ENCODE data around the gene CFAP74. TPM values are rescaled to one million over a fixed set of nuclear protein-coding genes. Genes with fewer than 3 reads are reported as not detected.

CFAP74 gene
- total RNA-seq, 2 experiments from 2014 or later, result 0.38 to 0.41 TPM

DNA sequence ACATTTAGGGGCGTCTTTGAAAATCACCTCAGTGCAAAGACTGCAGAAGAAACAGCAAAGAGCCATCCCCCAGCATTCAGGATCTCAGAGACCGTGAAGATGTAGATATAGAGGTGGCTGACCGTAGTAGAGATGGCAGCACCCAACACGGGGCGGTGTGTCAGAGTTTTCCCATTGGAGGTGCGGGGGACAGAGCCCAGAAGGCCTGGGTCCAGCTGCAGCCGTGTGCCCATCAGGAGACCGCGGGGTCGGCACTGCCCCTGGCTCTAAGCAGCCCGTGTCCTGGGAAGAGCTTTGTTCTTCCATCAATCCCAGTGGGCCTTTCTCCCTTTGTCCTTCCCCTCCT lies 16.7 kb upstream of the CFAP74 start:
- Mint-ChIP-seq H3K4me1 (ENCODE audit: low read depth) (peaks cover 2% of the 10 kb centered on the region), H3K4me3 (no peak overlapping the region), H3K27me3 (peaks cover 47% of the 10 kb centered on the region), H3K36me3 (ENCODE audit: low read depth) (no peaks in the 10 kb centered on the region), H3K27ac (no peak overlapping the region), H3K9me3 (no peaks in the 10 kb centered on the region)
- TF ChIP-seq, protein P1, sequence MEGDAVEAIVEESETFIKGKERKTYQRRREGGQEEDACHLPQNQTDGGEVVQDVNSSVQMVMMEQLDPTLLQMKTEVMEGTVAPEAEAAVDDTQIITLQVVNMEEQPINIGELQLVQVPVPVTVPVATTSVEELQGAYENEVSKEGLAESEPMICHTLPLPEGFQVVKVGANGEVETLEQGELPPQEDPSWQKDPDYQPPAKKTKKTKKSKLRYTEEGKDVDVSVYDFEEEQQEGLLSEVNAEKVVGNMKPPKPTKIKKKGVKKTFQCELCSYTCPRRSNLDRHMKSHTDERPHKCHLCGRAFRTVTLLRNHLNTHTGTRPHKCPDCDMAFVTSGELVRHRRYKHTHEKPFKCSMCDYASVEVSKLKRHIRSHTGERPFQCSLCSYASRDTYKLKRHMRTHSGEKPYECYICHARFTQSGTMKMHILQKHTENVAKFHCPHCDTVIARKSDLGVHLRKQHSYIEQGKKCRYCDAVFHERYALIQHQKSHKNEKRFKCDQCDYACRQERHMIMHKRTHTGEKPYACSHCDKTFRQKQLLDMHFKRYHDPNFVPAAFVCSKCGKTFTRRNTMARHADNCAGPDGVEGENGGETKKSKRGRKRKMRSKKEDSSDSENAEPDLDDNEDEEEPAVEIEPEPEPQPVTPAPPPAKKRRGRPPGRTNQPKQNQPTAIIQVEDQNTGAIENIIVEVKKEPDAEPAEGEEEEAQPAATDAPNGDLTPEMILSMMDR (IDR thresholded peaks at IDR 0.05), result no peak
- DNase-seq (no peak), ATAC-seq (no peak)
- ChIA-PET CTCF (no interaction called here), POLR2A (no interaction called here)
- intact Hi-C loops (cut with micrococcal nuclease), result no loop called here

GRCh38 chr1:2019571-2020309 lies 16.2 kb upstream of the CFAP74 start:
- peaks cover 2% of the 10 kb centered on the region for H3K4me1 Mint-ChIP-seq (ENCODE audit: low read depth)
- no peak for DNase-seq
- ChIA-PET POLR2A (no interaction called here), CTCF (no interaction called here)
- H3K27ac Mint-ChIP-seq, result no peak overlapping the region
- peaks cover 51% of the 10 kb centered on the region for H3K27me3 Mint-ChIP-seq
- no peaks in the 10 kb centered on the region for H3K36me3 Mint-ChIP-seq (ENCODE audit: low read depth)
- H3K4me3 Mint-ChIP-seq, result no peak overlapping the region
- intact Hi-C loops (cut with micrococcal nuclease), result no loop called here
- H3K9me3 Mint-ChIP-seq, result no peaks in the 10 kb centered on the region
- TF ChIP-seq, protein P1 (IDR thresholded peaks at IDR 0.05), result no peak
- ATAC-seq, result peak; percentile 43

DNA sequence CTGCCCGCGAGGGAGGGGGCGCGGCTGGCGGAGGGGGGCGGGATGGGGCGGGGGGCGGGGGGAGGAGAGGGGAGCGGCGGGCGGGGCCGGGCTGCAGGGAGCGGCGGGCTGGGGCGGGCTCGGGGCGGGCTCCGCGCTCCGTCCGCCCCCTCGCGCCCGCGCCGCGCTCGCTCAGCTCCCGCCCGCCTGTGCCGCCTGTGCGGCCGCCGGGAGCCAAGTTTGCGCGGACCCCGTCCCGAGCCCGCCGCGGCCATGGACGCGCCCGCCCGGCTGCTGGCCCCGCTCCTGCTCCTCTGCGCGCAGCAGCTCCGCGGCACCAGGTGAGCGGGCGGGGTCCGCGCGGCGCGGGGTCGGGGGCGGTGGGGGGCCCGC lies 15.6 kb upstream of the CFAP74 start, which contains the start of gene GABRD:
Gene GABRD, plus strand, starts transcription at position 174 of the 372 bp plus-strand sequence. Its CDS starts 79 bp downstream, at position 253.
- DNase-seq, result peak; percentile 28
- H3K4me3 Mint-ChIP-seq, result no peak within 1 kb of the TSS

GRCh38 chr1:2018217-2019171 lies 14.9 kb upstream of the CFAP74 start:
- Mint-ChIP-seq H3K9me3 (no peaks in the 10 kb centered on the region), H3K36me3 (ENCODE audit: low read depth) (no peaks in the 10 kb centered on the region), H3K27ac (no peak overlapping the region), H3K4me3 (no peak overlapping the region), H3K4me1 (ENCODE audit: low read depth) (peaks cover 2% of the 10 kb centered on the region), H3K27me3 (peaks cover 50% of the 10 kb centered on the region)
- ATAC-seq (peak; percentile 28), DNase-seq (no peak)
- TF ChIP-seq, protein P1 (IDR thresholded peaks at IDR 0.05), result no peak
- intact Hi-C loops (cut with micrococcal nuclease), result no loop called here
- CTCF ChIA-PET, result no interaction called here
- POLR2A ChIA-PET, result no interaction called here

More for the DNA sequence above, 15.6 kb upstream of the CFAP74 start, which contains the start of gene GABRD:
- ATAC-seq, result peak; percentile 81
- TF ChIP-seq, protein P1 (IDR thresholded peaks at IDR 0.05), result no peak
- no peaks in the 10 kb centered on the region for H3K9me3 Mint-ChIP-seq
- CTCF ChIA-PET, result no interaction called here
- H3K36me3 Mint-ChIP-seq (ENCODE audit: low read depth), result no peaks in the 10 kb centered on the region
- POLR2A ChIA-PET, result no interaction called here
- H3K27me3 Mint-ChIP-seq, result peaks cover 51% of the 10 kb centered on the region
- H3K4me1 Mint-ChIP-seq (ENCODE audit: low read depth), result peaks cover 2% of the 10 kb centered on the region
- no peak within 1 kb of the TSS for H3K27ac Mint-ChIP-seq
- intact Hi-C loops (cut with micrococcal nuclease), result no loop called here

DNA sequence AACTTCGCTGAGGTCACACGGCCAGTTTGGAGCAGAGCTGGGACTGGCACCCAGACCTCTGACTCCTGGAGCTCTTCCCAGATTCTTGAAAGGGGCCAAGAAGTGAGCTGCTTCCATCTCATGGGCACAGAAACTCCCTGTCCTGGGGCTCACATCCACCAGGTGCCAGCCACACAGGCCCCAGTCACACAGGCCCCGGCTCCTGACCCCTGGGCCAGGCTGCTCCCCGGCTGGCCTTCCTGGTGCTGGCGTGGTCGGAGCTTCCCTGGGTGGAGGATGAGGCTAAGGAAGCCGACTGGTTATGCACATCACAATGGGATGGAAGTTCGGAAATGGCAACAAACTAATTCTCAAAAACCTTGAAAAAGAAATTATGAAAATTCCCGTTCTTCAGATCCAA lies 12.5 kb upstream of the CFAP74 start:
- POLR2A ChIA-PET, result no interaction called here
- DNase-seq, result no peak
- CTCF ChIA-PET, result no interaction called here
- Mint-ChIP-seq H3K9me3 (no peaks in the 10 kb centered on the region), H3K36me3 (ENCODE audit: low read depth) (no peaks in the 10 kb centered on the region), H3K4me3 (no peak overlapping the region), H3K4me1 (ENCODE audit: low read depth) (peaks cover 2% of the 10 kb centered on the region), H3K27ac (no peak overlapping the region), H3K27me3 (peaks cover 44% of the 10 kb centered on the region)
- ATAC-seq, result no peak
- intact Hi-C loops (cut with micrococcal nuclease), result no loop called here
- TF ChIP-seq, protein P1 (IDR thresholded peaks at IDR 0.05), result no peak

Data from activated CD8-positive, alpha-beta T cell treated with anti-CD3 and anti-CD28 coated beads for 36 hours (primary cell).